HepG2 (cell line): ENCODE data around the gene CHAF1A. TPM values are rescaled to one million over a fixed set of nuclear protein-coding genes. Genes with fewer than 3 reads are reported as not detected.
A peak's percentile ranks its signal among the peaks of the same experiment; 100 is the strongest.

ENCODE experiments used
- ATAC-seq: fragments of 200-7000 bp; cut with Tn5 transposase; 3 replicates; pipeline ENCODE4 v1.9.1; 2020; ENCODE audit warnings: mild to moderate bottlenecking, moderate library complexity
- BruUV-seq: library from RNA; stranded (reverse); fragments of 400-500 nt; replicated peaks from 2 replicates; lab custom pipeline; 2021; lab: Mats Ljungman, UMichigan
- CTCF ChIA-PET: fragments of 300-600 bp; formaldehyde crosslinking; extraction: SDS; loops from one replicate; lab custom pipeline; 2021; ENCODE audit warnings: low total read pairs, inconsistent platforms, low intra/inter-chr PET ratio; lab: Yijun Ruan, JAX
- POLR2A ChIA-PET: fragments of 350-600 bp; sonication (Branson Sonifier 250); formaldehyde crosslinking; loops from one replicate; lab custom pipeline; 2020; ENCODE audit warnings: antibody characterized with exemption, inconsistent platforms; lab: Yijun Ruan, JAX
- DNase-seq: peaks from one replicate; pipeline ENCODE4 v3.0.0-alpha.2; 2015; ENCODE audit warnings: low spot score
- FAIRE-seq: peaks from 3 replicates; lab custom pipeline; 2011; peaks lifted over from hg19 to GRCh38; lab: Jason Lieb, UNC
- H2AFZ ChIP-seq: one replicate; pipeline ENCODE4 v1.6.1; 2011; ENCODE audit warnings: low read length, inconsistent platforms
- H3K27ac ChIP-seq: fragments of 300-600 bp; 3 replicates; pipeline ENCODE4 v1.8.0; 2011; ENCODE audit warnings: mixed run types, mild to moderate bottlenecking, mixed read lengths, low read length, inconsistent platforms; ENCODE audit not compliant: insufficient read depth; ENCODE audit errors: extremely low read length
- H3K27me3 ChIP-seq, 2 experiments: fragments of 200-600 bp in 1 of 2; 2 replicates in 1 of 2; 3 replicates in 1 of 2; pipeline versions ENCODE4 v1.6.0 to v1.8.0; 2011; ENCODE audit warnings: low read length in 2 of 2, mild to moderate bottlenecking in 2 of 2, moderate library complexity in 2 of 2, inconsistent platforms in 1 of 2; ENCODE audit not compliant: insufficient read depth in 2 of 2, control insufficient read depth in 1 of 2
- H3K36me3 ChIP-seq, 2 experiments: fragments of 200-600 bp in 1 of 2; replicated peaks in 1 of 2; 2 replicates in 1 of 2; 3 replicates in 1 of 2; pipeline versions ENCODE4 v1.5.1 to v1.8.0; 2011; ENCODE audit warnings: low read length in 2 of 2, inconsistent platforms in 1 of 2; ENCODE audit not compliant: insufficient read depth in 2 of 2, control insufficient read depth in 1 of 2
- H3K4me1 ChIP-seq: 2 replicates; pipeline ENCODE4 v1.5.1; 2012; ENCODE audit warnings: low read length, inconsistent platforms; ENCODE audit not compliant: insufficient read depth
- H3K4me2 ChIP-seq: 2 replicates; pipeline ENCODE4 v1.6.0; 2011; ENCODE audit warnings: low read depth, low read length, inconsistent platforms
- H3K4me3 ChIP-seq, 3 experiments: fragments of 200-600 bp in 1 of 3; sonication (generic), shearing (Covaris generic) in 1 of 3; replicated peaks in 1 of 3; 2 replicates each; pipeline ENCODE4 v1.5.1; 2011 to 2016; ENCODE audit warnings: low read length in 3 of 3, inconsistent platforms in 2 of 3, low read depth in 2 of 3, mild to moderate bottlenecking in 2 of 3, control low read depth in 1 of 3, mixed read lengths in 1 of 3; ENCODE audit not compliant: insufficient read depth in 1 of 3
- H3K79me2 ChIP-seq: one replicate; pipeline ENCODE4 v1.6.1; 2011; ENCODE audit warnings: low read length, inconsistent platforms; ENCODE audit not compliant: insufficient read depth
- H3K9ac ChIP-seq: 2 replicates; pipeline ENCODE4 v1.6.0; 2011; ENCODE audit warnings: mild to moderate bottlenecking, low read depth, low read length, inconsistent platforms; ENCODE audit not compliant: insufficient read depth
- H3K9me3 ChIP-seq: 2 replicates; pipeline ENCODE4 v1.5.1; 2012; ENCODE audit warnings: mild to moderate bottlenecking, low read length
- H4K20me1 ChIP-seq: 2 replicates; pipeline ENCODE4 v1.6.0; 2011; ENCODE audit warnings: inconsistent platforms, mild to moderate bottlenecking, low read length, moderate library complexity; ENCODE audit not compliant: insufficient read depth
- DPF2 ChIP-seq: sonication (generic); formaldehyde crosslinking; IDR thresholded peaks from 2 replicates; pipeline ENCODE4 v1.4.0; 2020; ENCODE audit warnings: mild to moderate bottlenecking, low read depth, missing genetic modification reagents, borderline replicate concordance
- KDM2A ChIP-seq: sonication (generic); formaldehyde crosslinking; IDR thresholded peaks from 2 replicates; pipeline ENCODE4 v1.4.0; 2020; ENCODE audit warnings: low read depth, missing genetic modification reagents, borderline replicate concordance
- MYNN ChIP-seq: sonication (generic); formaldehyde crosslinking; IDR thresholded peaks from 2 replicates; pipeline ENCODE4 v1.4.0; 2020; ENCODE audit warnings: mild to moderate bottlenecking, low read depth, missing genetic modification reagents
- RBM22 ChIP-seq: fragments of 200-400 bp; formaldehyde crosslinking; optimal IDR thresholded peaks from 2 replicates; pipeline ENCODE3; 2017; ENCODE audit warnings: mild to moderate bottlenecking, low read length, moderate library complexity
- ZNF382 ChIP-seq: sonication (generic); formaldehyde crosslinking; IDR thresholded peaks from 2 replicates; pipeline ENCODE4 v1.5.0; 2020; ENCODE audit warnings: missing genetic modification reagents, mild to moderate bottlenecking, borderline replicate concordance
- WGBS: methylation state at CpG from one replicate; pipeline ENCODE4 v1.1.6; 2017; ENCODE audit warnings: low lambda C conversion rate; 5-methylcytosine and 5-hydroxymethylcytosine counted together
- in situ Hi-C: cut with HindIII; loops from 2 replicates; pipeline ENCODE4 v1.10.0; 2017; ENCODE audit warnings: low pct_unique_long_range_greater_than_20kb; ENCODE audit not compliant: extremely low pct_ligation_motif_present
- intact Hi-C: fragments of 100-400 bp; cut with micrococcal nuclease; formaldehyde crosslinking; loops from one replicate; pipeline ENCODE4 v1.10.0; 2022; ENCODE audit not compliant: unreplicated experiment
- polyA plus RNA-seq, 8 experiments: library from polyadenylated mRNA; depleted of rRNA in 3 of 8; stranded (reverse) in 7 of 8; unstranded in 1 of 8; fragments of >200 nt; fragmentation: Illumina TruSeq in 4 of 8; extraction: Trizol in 4 of 8; gene quantifications; 2 replicates each; pipeline versions ENCODE4 v1.2.1 to v1.2.3, GENCODE V29; 2011 to 2016; ENCODE audit warnings: low read depth in 4 of 8, missing spikeins in 1 of 8, mixed read lengths in 1 of 8; ENCODE audit not compliant: insufficient read depth in 1 of 8
- total RNA-seq, 5 experiments: library from RNA; depleted of rRNA; stranded (reverse); fragments of >200 nt; fragmentation: Illumina TruSeq; extraction: Trizol; gene quantifications; 2 replicates each; pipeline ENCODE4 v1.2.3, GENCODE V29; 2016; ENCODE audit warnings: low read depth in 1 of 5

CHAF1A gene
- total and polyA plus RNA-seq, 2 of the 13 experiments (the other 11 are each of a cell fraction or from before 2014, with no cell fraction given) = 11.0 to 34.8 TPM

GRCh38 chr19:4449639-4450028 lies 47.2 kb downstream of the CHAF1A start:
- CTCF ChIA-PET = no interaction called here

GRCh38 chr19:4452230-4452990 lies 50.0 kb downstream of the CHAF1A start:
- peak; percentile 20 for TF ChIP-seq RBM22
- no peak for TF ChIP-seq KDM2A
- no peak for TF ChIP-seq DPF2
- Histone ChIP-seq H3K27ac (no peak overlapping the region), H3K79me2 (peaks cover 10% of the 10 kb centered on the region), H3K4me1 (peaks cover 25% of the 10 kb centered on the region), H3K9me3 (no peaks in the 10 kb centered on the region), H3K9ac (no peak overlapping the region), H2AFZ (no peak overlapping the region), H3K4me3 (no peak overlapping the region), H3K27me3 (no peaks in the 10 kb centered on the region; a peak in 1 of 5 replicates), H3K4me2 (no peak overlapping the region), H3K36me3 (peaks cover 17 to 39% of the 10 kb centered on the region in 2 experiments), H4K20me1 (no peaks in the 10 kb centered on the region)
- no peak for DNase-seq
- WGBS = 94% methylated on average over 6 of the region's 24 CpGs
- in situ Hi-C loops (no loop called here), intact Hi-C loops (no loop called here)
- FAIRE-seq = no peak
- POLR2A ChIA-PET = interaction anchor here (0.7 kb wide), 1 partner anchor 21 kb away, joined by 3 read pairs; no protein-coding TSS in a partner anchor
- CTCF ChIA-PET = no interaction called here
- no TSS peak for BruUV-seq
- ATAC-seq = no peak

More at GRCh38 chr19:4449639-4450028, 47.2 kb downstream of the CHAF1A start:
- Histone ChIP-seq H3K27ac (no peak overlapping the region), H3K9me3 (no peaks in the 10 kb centered on the region), H3K9ac (no peak overlapping the region), H3K79me2 (no peaks in the 10 kb centered on the region), H3K4me3 (no peak overlapping the region), H3K4me1 (peaks cover 10% of the 10 kb centered on the region; the same call in 1 of the 2 replicates), H4K20me1 (no peaks in the 10 kb centered on the region), H3K36me3 (peaks cover 23 to 56% of the 10 kb centered on the region in 2 experiments), H2AFZ (no peak overlapping the region), H3K4me2 (no peak overlapping the region), H3K27me3 (no peaks in the 10 kb centered on the region)
- POLR2A ChIA-PET = interaction anchor here (1.3 kb wide), 1 partner anchor 8 kb away, joined by 3 read pairs; the partner anchor contains the start of gene UBXN6
- in situ Hi-C loops = no loop called here
- BruUV-seq = TSS peak; percentile 46
- no peak for ATAC-seq
- WGBS = 100% methylated on average over 7 of the region's 9 CpGs
- FAIRE-seq = no peak
- intact Hi-C loops = no loop called here
- TF ChIP-seq MYNN (CRISPR knock-in tag) (no peak), ZNF382 (CRISPR knock-in tag) (no peak), RBM22 (peak; percentile 19)
- no peak for DNase-seq
